GM12878 (cell line): ENCODE data around the gene DOC2B. TPM values are rescaled to one million over a fixed set of nuclear protein-coding genes. Genes with fewer than 3 reads are reported as not detected.

Experiments used
- ATAC-seq: fragments of 200-7000 bp; cut with Tn5 transposase; 3 replicates; pipeline ENCODE4 v1.9.1; 2020; ENCODE audit warnings: mild to moderate bottlenecking, moderate library complexity
- BruUV-seq: library from RNA; stranded (reverse); fragments of 400-500 nt; replicated peaks from 2 replicates; lab custom pipeline; 2021; lab: Mats Ljungman, UMichigan
- CTCF ChIA-PET: fragments of 300-600 bp; sonication (Branson Sonifier 250); formaldehyde crosslinking; extraction: SDS; loops from one replicate; lab custom pipeline; 2021; ENCODE audit warnings: inconsistent platforms; lab: Yijun Ruan, JAX
- POLR2A ChIA-PET: fragments of 350-600 bp; formaldehyde crosslinking; extraction: SDS; loops from one replicate; lab custom pipeline; 2021; ENCODE audit warnings: inconsistent platforms; lab: Charles Lee
- RAD21 ChIA-PET: fragments of 300-600 bp; sonication (Branson Sonifier 250); formaldehyde crosslinking; loops from one replicate; lab custom pipeline; 2023; ENCODE audit warnings: antibody characterized with exemption; ENCODE audit not compliant: unreplicated experiment; lab: Charles Lee
- SMC1A ChIA-PET: fragments of 300-600 bp; sonication (Branson Sonifier 250); formaldehyde crosslinking; loops from one replicate; lab custom pipeline; 2023; ENCODE audit not compliant: unreplicated experiment, uncharacterized antibody; lab: Charles Lee
- DNase-seq: peaks from one replicate; pipeline ENCODE4 v3.0.0-alpha.2; 2011; ENCODE audit warnings: low read depth, low spot score
- FAIRE-seq: peaks from 3 replicates; lab custom pipeline; 2011; peaks lifted over from hg19 to GRCh38; lab: Jason Lieb, UNC
- H2AFZ ChIP-seq: 2 replicates; pipeline ENCODE4 v1.6.0; 2011; ENCODE audit warnings: low read depth, low read length, control low read depth; ENCODE audit not compliant: control insufficient read depth
- H3K27ac ChIP-seq: 2 replicates; pipeline ENCODE4 v1.5.1; 2011; ENCODE audit warnings: control low read depth; ENCODE audit not compliant: control insufficient read depth, insufficient read depth
- H3K27me3 ChIP-seq, 2 experiments: replicated peaks in 1 of 2; 2 replicates each; pipeline versions ENCODE4 v1.6.0 to v1.6.1; 2011; ENCODE audit warnings: low read length in 1 of 2; ENCODE audit not compliant: control insufficient read depth in 2 of 2, insufficient read depth in 2 of 2
- H3K36me3 ChIP-seq, 2 experiments: 2 replicates each; pipeline ENCODE4 v1.5.1; 2011; ENCODE audit warnings: low read length in 1 of 2; ENCODE audit not compliant: control insufficient read depth in 2 of 2, insufficient read depth in 2 of 2
- H3K4me1 ChIP-seq: 2 replicates; pipeline ENCODE4 v1.6.1; 2011; ENCODE audit warnings: mild to moderate bottlenecking, low read length, moderate library complexity, mixed read lengths; ENCODE audit not compliant: control insufficient read depth, insufficient read depth
- H3K4me2 ChIP-seq: 2 replicates; pipeline ENCODE4 v1.6.0; 2011; ENCODE audit warnings: control low read depth; ENCODE audit not compliant: control insufficient read depth, insufficient read depth
- H3K4me3 ChIP-seq: fragments of 200-600 bp; sonication (generic); 2 replicates; pipeline ENCODE4 v1.5.1; 2016
- H3K79me2 ChIP-seq: 2 replicates; pipeline ENCODE4 v1.6.0; 2011; ENCODE audit warnings: low read length; ENCODE audit not compliant: control insufficient read depth, insufficient read depth
- H3K9ac ChIP-seq: 2 replicates; pipeline ENCODE4 v1.8.0; 2011; ENCODE audit warnings: low read length, control low read depth, mixed read lengths; ENCODE audit not compliant: control insufficient read depth, insufficient read depth
- H3K9me3 ChIP-seq: replicated peaks from 3 replicates; pipeline ENCODE4 v1.5.1; 2011; ENCODE audit warnings: mild to moderate bottlenecking, low read length; ENCODE audit not compliant: control insufficient read depth, insufficient read depth
- H4K20me1 ChIP-seq: 2 replicates; pipeline ENCODE4 v1.6.0; 2011; ENCODE audit not compliant: control insufficient read depth, insufficient read depth
- FOXK2 ChIP-seq: fragments of 450-650 bp; IDR thresholded peaks from 2 replicates; pipeline ENCODE4 v1.6.1; 2017; ENCODE audit warnings: mild to moderate bottlenecking, moderate library complexity
- FOXM1 ChIP-seq: IDR thresholded peaks from 2 replicates; pipeline ENCODE4 v1.6.1; 2012; ENCODE audit warnings: low read depth, mild to moderate bottlenecking, inconsistent platforms, low read length, moderate library complexity
- HCFC1 ChIP-seq: fragments of 150-350 bp; IDR thresholded peaks from 2 replicates; pipeline ENCODE4 v1.6.1; 2014; ENCODE audit warnings: low read length
- HSF1 ChIP-seq: fragments of 150-350 bp; IDR thresholded peaks from 2 replicates; pipeline ENCODE4 v1.6.1; 2014; ENCODE audit warnings: mild to moderate bottlenecking, low read depth, low read length
- IKZF1 ChIP-seq: fragments of 450-650 bp; conservative IDR thresholded peaks from 2 replicates; pipeline ENCODE4 v1.6.1; 2017; ENCODE audit warnings: antibody characterized with exemption, mild to moderate bottlenecking
- IRF3 ChIP-seq: fragments of 450-650 bp; IDR thresholded peaks from 2 replicates; pipeline ENCODE4 v1.6.1; 2014; ENCODE audit warnings: mild to moderate bottlenecking
- JUNB ChIP-seq: IDR thresholded peaks from 2 replicates; pipeline ENCODE4 v1.6.1; 2016; ENCODE audit warnings: antibody characterized with exemption, mild to moderate bottlenecking
- KAT2A ChIP-seq: conservative IDR thresholded peaks from 2 replicates; pipeline ENCODE4 v1.6.1; 2011; ENCODE audit warnings: low read depth, low read length; ENCODE audit not compliant: control insufficient read depth
- MXI1 ChIP-seq: fragments of 150-350 bp; IDR thresholded peaks from 2 replicates; pipeline ENCODE4 v1.6.1; 2011; ENCODE audit warnings: low read depth, mild to moderate bottlenecking, inconsistent platforms, low read length, improper control_type of control experiment
- NFYB ChIP-seq: IDR thresholded peaks from 2 replicates; pipeline ENCODE4 v1.6.1; 2011; ENCODE audit warnings: low read depth, mild to moderate bottlenecking, low read length, improper control_type of control experiment, moderate library complexity; ENCODE audit not compliant: insufficient read depth
- PAX8 ChIP-seq: fragments of 450-650 bp; IDR thresholded peaks from 2 replicates; pipeline ENCODE4 v1.6.1; 2017; ENCODE audit warnings: mild to moderate bottlenecking, moderate library complexity
- SIN3A ChIP-seq: IDR thresholded peaks from 2 replicates; pipeline ENCODE4 v1.6.1; 2012; ENCODE audit warnings: low read depth, low read length, improper control_type of control experiment
- SPI1 ChIP-seq: IDR thresholded peaks from 2 replicates; pipeline ENCODE4 v1.6.1; 2011; ENCODE audit warnings: low read depth, mild to moderate bottlenecking, low read length, moderate library complexity, borderline replicate concordance; ENCODE audit not compliant: insufficient read depth
- YBX1 ChIP-seq: fragments of 450-650 bp; IDR thresholded peaks from 2 replicates; pipeline ENCODE4 v1.6.1; 2016; ENCODE audit warnings: antibody characterized with exemption
- ZNF207 ChIP-seq: fragments of 450-650 bp; IDR thresholded peaks from 2 replicates; pipeline ENCODE4 v1.6.1; 2014; ENCODE audit warnings: antibody characterized with exemption, mild to moderate bottlenecking, borderline replicate concordance
- ZNF384 ChIP-seq: IDR thresholded peaks from 2 replicates; pipeline ENCODE4 v1.6.1; 2012; ENCODE audit warnings: low read depth, mild to moderate bottlenecking, low read length, improper control_type of control experiment, borderline replicate concordance
- WGBS: methylation state at CpG from one replicate; pipeline ENCODE4 v1.1.6; 2016; ENCODE audit warnings: low lambda C conversion rate; ENCODE audit not compliant: insufficient replicate concordance, insufficient coverage; ENCODE audit errors: missing lambda C conversion rate; 5-methylcytosine and 5-hydroxymethylcytosine counted together
- in situ Hi-C: fragments of 300-500 bp; cut with MboI; formaldehyde crosslinking; loops from 9 replicates; pipeline ENCODE4 v1.14.3; 2018; ENCODE audit warnings: mixed read lengths
- intact Hi-C: fragments of 100-400 bp; cut with micrococcal nuclease; formaldehyde crosslinking; loops from one replicate; pipeline ENCODE4 v1.14.2; 2022; ENCODE audit not compliant: unreplicated experiment
- polyA plus RNA-seq, 11 experiments: library from polyadenylated mRNA; depleted of rRNA in 4 of 11; unstranded in 6 of 11; stranded (reverse) in 5 of 11; fragments of >200 nt; fragmentation: Nextera tagmentation in 4 of 11; fragmentation: Illumina TruSeq in 1 of 11; extraction: Ambion mirVana in 4 of 11; extraction: Trizol in 1 of 11; gene quantifications; 1 replicate in 1 of 11; 2 replicates in 10 of 11; pipeline versions ENCODE4 v1.2.1 to v1.2.3, GENCODE V29; 2011 to 2016; ENCODE audit warnings: inconsistent platforms in 2 of 11, missing spikeins in 2 of 11, low read depth in 1 of 11
- total RNA-seq, 4 experiments: library from RNA; depleted of rRNA in 3 of 4; stranded (reverse); fragments of >200 nt in 3 of 4; fragmentation: Illumina TruSeq in 1 of 4; extraction: Trizol in 1 of 4; gene quantifications; 2 replicates each; pipeline versions ENCODE4 v1.2.1 to v1.2.3, GENCODE V29; 2013 to 2021

Gene DOC2B
- total and polyA plus RNA-seq, 10 of the 15 experiments (the other 5 are each of a cell fraction or from before 2014, with no cell fraction given): not detected

- no peaks in the 10 kb centered on the region for H3K79me2 ChIP-seq
- no peak overlapping the region for H3K4me2 ChIP-seq
- ChIA-PET RAD21 (no interaction called here), POLR2A (no interaction called here), SMC1A (no interaction called here), CTCF (no interaction called here)
- no peaks in the 10 kb centered on the region for H3K4me1 ChIP-seq
- no TSS peak for BruUV-seq
- WGBS: 40% methylated on average over 8 of the region's 8 CpGs
- H3K9ac ChIP-seq: no peak overlapping the region
- H3K27me3 ChIP-seq: no peaks in the 10 kb centered on the region; a peak in 2 of 4 replicates
- no peak overlapping the region for H3K4me3 ChIP-seq
- H4K20me1 ChIP-seq: no peaks in the 10 kb centered on the region
- no peak for ATAC-seq
- H3K27ac ChIP-seq: no peak overlapping the region
- DNase-seq: no peak
- H3K36me3 ChIP-seq: no peaks in the 10 kb centered on the region
- no peak overlapping the region for H2AFZ ChIP-seq
- FAIRE-seq: no peak
- H3K9me3 ChIP-seq: no peaks in the 10 kb centered on the region; the same call in 2 of the 3 replicates
- TF ChIP-seq MXI1 (no peak), NFYB (no peak), HSF1 (no peak), FOXM1 (no peak)
- TF ChIP-seq, all 136 proteins: peak for 0
- in situ Hi-C loops: no loop called here
- intact Hi-C loops: no loop called here
Measured at GRCh38 chr17:210402-210801, 29.0 kb upstream of the DOC2B start.

GRCh38 chr17:208429-208828 lies 27.0 kb upstream of the DOC2B start:
- in situ Hi-C loops: no loop called here
- ATAC-seq: no peak
- 16% methylated on average over 8 of the region's 8 CpGs for WGBS
- no peak for TF ChIP-seq SPI1
- TF ChIP-seq IRF3: no peak
- TF ChIP-seq JUNB: no peak
- TF ChIP-seq FOXK2: no peak
- no peak for TF ChIP-seq PAX8
- no peak for TF ChIP-seq IKZF1
- no peak for TF ChIP-seq HCFC1
- TF ChIP-seq ZNF384: no peak
- no peak for TF ChIP-seq KAT2A
- TF ChIP-seq ZNF207: no peak
- TF ChIP-seq SIN3A: no peak
- TF ChIP-seq YBX1: no peak

More at GRCh38 chr17:208429-208828, 27.0 kb upstream of the DOC2B start:
- ChIA-PET POLR2A (no interaction called here), SMC1A (interaction anchor here (1.6 kb wide), 1 partner anchor 14 kb away, joined by 5 read pairs; no protein-coding TSS in a partner anchor), RAD21 (no interaction called here), CTCF (no interaction called here)
- H3K4me3 ChIP-seq: no peak overlapping the region
- no peak for FAIRE-seq
- BruUV-seq: no TSS peak
- no peak for DNase-seq
- H3K9me3 ChIP-seq: no peaks in the 10 kb centered on the region; the same call in 2 of the 3 replicates
- H2AFZ ChIP-seq: no peak overlapping the region
- no peaks in the 10 kb centered on the region for H3K36me3 ChIP-seq
- no peak overlapping the region for H3K9ac ChIP-seq
- H3K4me2 ChIP-seq: no peak overlapping the region
- H3K27ac ChIP-seq: no peak overlapping the region
- H3K27me3 ChIP-seq: no peaks in the 10 kb centered on the region; a peak in 2 of 4 replicates
- no peaks in the 10 kb centered on the region for H3K79me2 ChIP-seq
- intact Hi-C loops: no loop called here
- no peaks in the 10 kb centered on the region for H3K4me1 ChIP-seq
- no peaks in the 10 kb centered on the region for H4K20me1 ChIP-seq
